AG08395 (cell line): Measurements from ENCODE around the gene IFRD2.
A peak's percentile ranks its signal among the peaks of the same experiment; 100 is the strongest.
"Not testable (repeated sequence)": the region's sequence is repeated elsewhere in the genome, so short reads cannot be mapped to it uniquely, and the experiment has no call there.

ENCODE experiments used
- DNase-seq: peaks from one replicate; pipeline ENCODE4 v3.0.0; 2012; ENCODE audit warnings: mixed read lengths, low spot score

Gene IFRD2

DNA sequence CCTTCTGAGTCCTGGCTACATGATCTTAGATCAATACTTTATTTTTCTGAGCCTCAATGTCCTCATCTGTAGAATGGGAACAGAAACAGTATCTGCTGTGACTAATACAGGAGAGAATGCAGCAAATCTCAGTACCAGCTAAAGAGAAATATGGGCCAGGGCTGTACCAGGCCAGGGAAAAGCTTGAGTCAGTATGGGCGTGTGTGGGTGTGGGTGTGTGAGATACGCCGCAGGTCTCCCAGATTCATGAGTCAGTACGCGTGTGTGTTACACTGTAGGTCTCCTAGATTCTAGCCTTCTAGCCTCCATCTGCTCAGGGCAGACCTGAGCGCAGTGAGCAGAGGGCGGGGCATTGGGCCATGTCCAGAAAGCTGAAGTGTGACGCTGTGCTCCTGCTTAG lies 41.0 kb downstream of the IFRD2 start:
- peak; percentile 54 for DNase-seq

DNA sequence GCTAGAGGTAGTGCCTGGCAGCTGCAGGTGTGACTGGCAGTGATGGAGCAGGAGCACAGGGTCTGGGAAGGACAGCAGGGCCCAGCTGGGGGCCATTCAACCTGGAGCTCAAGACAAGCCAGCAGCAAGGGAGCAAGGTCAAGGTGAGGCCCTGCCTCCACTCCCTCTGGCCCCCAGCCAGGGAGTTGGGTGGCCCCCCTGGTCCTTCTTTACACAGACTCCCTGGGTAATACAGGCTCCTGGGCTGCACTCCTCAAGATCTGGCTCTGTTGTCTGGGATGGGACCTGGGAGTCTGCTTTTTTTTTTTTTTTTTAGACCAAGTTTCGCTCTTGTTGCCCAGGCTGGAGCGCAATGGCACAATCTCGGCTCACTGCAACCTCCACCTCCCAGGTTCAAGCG lies 41.7 kb downstream of the IFRD2 start:
- no peak for DNase-seq

DNA sequence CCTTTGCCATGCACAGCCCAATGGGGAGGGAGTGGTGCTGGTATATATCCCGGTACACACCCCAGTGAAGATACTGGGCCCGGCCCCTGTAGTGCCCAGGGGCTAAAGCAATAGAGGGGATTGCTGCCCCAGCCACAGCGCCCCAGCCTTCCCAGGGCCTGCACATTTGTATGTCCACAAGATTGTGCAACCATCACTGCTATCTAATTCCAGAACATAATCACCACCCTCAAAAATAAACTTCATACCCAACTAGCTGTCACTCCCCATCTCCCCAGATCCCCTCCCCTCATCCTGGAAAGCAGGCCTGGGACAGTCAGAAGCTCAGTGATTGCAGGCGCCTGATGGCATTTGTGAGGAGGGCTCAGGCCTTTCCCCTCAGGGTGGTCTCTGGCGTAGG lies 42.8 kb downstream of the IFRD2 start:
- no peak for DNase-seq

DNA sequence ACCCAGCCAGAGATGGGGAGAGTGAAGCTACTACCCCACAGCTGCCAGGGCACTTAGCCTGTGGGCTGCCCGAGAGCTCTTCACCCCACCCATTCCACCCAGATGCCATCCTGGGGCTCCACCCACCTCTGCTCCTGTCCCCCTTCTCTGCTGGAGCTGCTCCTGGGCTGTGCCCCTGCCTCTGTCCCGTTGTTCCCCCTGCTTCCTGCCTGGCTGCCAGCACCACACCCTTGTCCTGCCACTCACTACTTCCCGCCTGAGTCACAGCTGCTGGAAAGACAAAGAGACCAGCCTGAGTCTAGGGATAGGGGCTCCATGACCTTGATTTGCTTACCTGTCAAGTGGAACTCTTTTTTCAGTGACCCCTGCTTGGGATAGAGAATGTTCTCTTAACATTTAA lies 43.8 kb downstream of the IFRD2 start:
- DNase-seq = no peak

DNA sequence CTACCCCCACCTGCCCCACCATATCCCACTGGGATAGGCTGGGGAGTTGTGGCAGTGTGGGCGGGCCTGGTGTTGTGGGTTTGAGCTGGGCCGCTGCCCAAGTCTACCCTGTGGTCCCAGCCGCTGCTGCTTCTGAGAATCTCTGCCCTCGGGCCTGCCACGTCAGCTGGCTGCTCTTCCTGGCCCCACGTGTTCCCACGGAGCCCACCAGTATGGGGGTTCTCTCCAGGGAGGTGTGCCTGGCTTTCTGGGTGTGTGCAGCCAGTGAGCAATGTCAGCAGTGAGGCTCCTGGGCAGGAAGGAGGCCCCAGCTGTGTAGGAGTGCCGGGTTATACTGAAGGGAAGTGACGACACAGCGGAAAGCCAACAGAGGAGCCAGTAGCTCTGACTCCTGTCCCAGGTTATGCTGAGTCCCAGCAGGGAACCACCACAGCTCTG lies 45.7 kb downstream of the IFRD2 start:
- DNase-seq = peak; percentile 80

DNA sequence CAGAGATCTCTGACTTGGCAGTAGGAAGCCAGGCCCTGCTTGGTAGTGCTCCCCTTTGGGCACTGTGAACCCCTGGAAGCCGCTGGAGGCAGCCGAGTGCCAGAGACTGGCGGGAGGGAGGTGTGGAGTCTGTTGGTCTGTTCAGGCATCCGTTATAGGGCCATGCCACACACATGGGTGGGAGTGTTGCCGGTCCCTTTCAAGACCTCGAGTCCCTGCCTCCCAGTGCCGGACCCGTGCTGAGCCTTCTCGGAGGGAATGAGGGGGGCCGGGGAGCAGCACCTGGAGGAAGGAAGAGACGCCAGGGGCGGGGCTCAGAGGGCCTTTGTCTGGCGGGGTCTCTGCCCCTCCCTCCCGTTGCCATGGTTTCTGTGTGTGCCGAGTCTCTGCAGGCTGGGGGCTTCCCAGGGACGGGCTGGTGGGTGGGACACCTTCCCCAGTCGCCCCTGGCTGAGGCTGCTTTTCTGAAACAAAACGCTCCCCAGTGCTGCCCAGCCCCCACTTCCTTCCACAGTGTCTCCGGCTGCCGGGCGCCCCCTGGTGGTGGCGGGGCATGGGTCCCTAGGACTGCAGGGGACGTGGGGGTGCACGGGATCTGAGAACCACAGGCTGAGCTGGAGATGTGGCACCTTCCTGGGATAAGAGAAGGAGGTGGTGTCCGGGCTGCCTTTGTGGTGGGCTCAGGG lies 46.3 kb downstream of the IFRD2 start:
- DNase-seq = peak; percentile 84

DNA sequence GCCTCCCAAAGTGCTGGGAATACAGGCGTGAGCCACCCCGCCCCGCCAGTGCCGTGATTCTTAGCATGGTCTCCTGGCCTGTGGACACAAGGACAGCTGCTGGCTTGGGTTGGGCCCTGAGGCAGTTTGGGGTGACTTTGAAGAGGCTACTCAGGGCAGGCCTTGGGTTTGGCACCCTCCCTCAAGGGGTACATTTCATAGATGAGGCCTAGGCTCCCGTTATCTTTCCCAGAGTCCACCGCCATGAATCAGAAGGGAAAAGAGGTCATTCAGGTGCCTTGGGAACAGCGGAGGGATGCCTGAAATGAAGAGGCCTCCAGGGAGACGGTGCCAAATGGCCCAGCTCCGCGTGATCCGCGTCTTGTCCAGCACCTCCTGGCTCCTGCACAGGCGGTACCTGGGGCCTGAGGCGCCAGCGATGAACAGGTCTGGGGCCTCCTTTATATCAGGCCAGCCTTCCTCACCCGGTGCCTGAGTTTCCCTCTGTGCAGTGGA lies 46.9 kb downstream of the IFRD2 start:
- no peak for DNase-seq

DNA sequence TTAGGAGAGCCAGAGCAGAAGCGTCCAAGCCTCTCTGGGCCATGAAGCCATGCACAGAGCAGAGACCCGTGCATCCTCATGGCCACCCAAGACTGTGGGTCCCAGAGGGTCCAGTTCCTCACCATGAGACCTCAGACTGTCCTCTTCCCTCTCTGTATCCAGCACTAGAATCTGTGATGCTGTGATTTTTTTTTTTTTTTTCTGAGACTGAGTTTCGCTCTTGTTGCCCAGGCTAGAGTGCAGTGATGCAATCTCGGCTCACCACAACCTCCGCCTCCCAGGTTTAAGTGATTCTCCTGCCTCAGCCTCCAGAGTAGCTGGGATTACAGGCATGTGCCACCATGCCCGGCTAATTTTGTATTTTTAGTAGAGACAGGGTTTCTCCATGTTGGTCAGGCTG lies 47.4 kb downstream of the IFRD2 start:
- DNase-seq = not testable (repeated sequence)

DNA sequence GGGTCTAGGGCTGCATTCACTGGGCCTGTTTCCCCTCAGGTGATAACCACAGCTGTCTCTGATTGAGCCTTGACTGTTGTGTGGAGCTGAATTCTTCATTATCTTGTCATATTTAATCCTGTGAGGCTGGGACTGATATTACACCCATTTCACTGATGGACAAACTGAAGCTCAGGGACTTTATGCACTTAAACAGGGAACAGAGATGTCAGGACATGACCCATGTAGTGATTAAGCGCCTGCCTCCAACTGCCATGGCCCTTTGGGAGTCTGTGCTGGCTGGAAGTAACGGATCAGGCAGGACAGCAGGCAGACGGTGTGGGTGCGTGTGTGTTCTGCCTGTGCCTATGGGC lies 48.7 kb downstream of the IFRD2 start:
- DNase-seq = no peak

DNA sequence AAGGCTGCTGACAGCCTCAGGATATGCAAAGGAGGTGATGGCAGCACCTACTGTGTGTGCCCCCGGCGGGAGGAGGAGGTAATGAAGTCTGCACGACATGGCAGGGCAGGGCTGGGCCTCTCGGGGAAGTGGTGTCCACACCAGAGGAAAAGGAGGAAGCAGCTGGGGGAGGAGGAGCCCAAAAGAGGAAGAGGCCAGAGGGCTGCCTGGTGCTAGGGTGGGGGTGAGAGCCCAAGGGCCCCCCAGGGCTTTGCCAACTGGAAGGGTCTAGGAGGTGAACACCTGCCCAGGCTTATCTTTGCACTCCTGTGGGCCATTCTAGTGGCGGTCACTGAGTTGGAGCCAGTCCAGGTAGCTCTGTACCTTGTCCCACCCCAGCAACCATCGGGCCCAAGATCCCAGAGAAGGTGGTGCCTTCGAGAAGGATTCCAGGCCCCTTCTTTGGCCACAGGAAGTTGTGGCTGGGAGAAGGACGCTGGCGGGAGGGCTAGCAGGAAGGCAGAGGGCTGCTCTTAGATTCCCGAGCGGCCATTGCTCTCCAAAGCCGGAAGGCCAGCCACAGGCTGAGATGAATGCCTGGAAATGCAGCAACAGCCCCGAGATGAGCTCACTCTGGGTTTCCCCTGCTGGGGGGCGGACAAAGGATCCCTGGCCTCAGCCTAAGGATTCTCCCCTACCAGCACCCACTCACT lies 49.2 kb downstream of the IFRD2 start:
- DNase-seq = no peak

DNA sequence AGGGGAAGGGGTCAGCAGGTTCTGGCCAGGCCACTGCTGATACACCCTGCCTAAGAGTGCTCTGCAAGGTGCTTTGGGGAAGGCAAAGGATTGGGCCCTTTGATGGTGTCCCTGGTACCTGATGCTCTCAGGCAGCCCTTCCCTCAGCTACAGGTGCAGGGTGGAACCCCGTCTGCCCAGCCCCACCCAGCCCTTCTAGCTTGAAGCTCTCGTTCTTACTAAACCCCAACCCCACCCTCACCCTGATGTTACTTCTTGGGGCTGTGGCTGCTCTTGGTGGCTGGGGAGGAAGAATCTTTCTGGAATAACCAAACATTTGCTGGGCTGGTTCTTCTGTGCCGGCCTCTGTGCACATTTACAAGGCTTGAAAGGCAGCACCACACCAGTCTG lies 49.9 kb downstream of the IFRD2 start:
- DNase-seq = no peak

DNA sequence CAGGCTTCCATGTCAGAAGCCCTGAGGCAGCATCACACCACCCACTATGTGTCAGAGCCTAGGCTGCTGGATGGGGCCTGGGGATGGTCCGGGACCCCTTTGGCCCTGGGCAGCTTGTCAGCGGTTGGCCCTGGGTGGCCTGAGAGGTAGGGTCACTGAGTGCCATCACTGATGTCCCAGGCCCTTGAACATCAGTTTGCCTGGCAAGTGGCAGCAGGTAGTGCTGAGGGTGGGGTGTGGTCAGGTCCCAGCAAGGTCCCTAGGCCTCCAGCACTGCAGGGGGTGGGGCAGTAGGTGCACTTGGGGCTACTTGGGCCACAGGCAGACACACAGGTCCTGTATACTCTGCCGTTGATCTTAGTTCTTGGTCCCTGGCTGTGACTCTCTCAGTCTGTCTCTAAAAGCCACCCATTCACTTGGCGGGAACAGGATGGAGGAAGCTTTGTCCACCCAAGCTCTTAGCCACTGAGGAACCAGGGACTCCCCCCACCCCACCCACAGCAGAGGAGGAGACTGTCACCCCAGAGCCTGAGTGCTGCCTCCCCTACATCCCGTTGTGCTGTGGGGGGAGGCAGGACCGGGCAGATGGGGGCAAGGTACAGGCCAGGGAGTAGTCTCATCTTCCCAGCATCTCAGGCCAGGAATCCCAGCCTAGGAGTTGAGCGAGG lies 50.4 kb downstream of the IFRD2 start:
- no peak for DNase-seq

DNA sequence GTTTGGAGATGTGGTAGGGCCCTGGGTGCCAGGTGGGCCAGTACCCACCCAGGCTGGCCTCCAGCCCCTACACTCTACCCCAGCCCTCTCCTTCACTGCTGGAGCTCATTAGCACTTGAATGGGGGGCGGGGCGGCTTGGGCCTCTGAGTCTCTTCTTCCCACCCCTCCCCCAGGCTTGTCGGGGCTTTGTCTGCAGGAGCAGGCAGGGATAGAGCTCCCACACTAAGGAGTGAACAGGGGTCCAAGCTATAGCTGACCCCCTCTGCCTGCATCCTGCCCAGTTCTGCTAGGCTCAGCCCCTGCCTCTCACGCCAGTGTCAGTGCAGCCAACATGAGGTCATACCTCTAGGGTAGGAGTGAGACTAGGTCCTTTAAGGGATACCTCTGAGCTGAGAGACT lies 51.1 kb downstream of the IFRD2 start:
- no peak for DNase-seq

DNA sequence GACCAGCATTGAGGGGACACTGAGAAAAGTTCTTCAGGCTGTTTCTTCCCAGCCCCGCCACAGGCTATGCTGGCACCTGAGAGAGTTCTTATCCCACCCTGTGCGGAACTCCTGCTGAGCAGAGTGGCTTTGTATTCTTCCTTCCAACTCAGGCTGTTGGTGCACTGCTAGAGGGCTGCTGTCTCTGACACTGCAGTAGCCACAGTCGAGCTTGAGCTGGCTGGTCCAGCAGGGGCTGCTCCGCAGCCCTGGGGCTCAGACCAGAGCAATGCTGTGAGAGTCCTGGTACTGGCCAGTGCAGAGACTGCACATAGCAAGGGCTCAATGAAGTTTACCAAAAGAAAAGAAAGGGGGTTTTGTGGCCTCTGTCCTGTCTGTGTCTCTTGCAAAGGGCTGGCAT lies 52.6 kb downstream of the IFRD2 start:
- no peak for DNase-seq

DNA sequence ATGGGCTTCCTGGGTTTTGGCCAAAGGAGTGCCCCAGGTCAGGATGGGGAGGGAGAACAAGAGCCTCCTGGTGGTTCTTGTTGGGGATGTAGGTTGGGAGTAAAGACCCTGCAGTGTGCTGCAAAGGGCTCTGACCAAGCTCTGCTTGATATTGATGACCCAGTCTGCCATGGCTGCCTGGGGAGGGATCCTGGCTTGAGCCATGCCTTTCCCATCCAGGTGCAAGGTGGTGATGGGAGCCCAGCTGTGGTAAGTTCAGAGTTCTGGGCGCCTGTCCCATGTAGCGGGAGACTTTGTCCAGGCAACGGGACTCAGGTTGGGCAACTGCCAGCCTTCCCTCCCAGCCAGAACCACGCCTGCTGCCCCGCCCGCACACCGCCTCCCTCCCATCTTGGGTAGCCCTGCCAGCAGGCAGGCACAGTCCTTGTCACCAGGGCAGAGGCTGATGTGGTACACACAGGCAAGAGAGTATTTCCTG lies 53.6 kb downstream of the IFRD2 start:
- DNase-seq = peak; percentile 80

DNA sequence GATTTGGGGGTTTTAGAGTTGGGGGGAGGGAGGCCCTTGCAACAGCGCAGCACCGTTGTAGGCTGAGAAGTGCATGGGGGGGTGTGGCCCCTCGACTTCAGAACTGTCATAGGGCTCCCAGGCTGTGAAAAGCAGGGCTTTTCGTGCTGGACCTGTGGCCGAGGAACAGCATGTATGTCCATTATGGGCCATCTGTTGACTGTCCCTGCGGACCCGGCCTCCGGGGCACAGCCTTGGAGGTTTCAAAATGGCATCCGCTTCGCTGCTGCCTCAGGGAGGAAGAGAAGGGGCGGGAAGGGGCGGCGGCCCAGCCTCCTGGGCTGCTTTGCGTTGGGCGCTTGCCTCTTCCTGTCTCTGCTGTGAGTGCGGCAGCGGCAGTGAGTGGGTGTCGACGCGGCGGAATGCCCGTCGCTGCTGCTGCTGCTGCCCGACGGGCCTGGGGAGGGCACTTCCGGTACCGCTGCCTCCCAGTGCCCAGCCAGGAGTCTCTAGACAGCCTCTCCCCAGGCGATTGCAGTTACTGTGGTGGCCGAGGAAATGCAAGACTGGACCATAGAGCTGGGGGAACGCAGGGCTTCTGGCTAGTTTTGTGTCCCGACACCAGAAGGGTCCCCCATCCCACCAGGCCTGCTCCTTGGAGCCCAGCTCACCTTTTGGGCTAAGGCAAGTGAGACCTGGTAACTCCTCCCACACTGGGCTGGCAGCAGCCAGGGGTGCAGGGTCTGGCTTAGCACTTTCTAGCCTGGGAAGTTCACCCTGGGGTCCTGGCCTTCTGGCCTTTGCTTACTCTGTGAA lies 54.3 kb downstream of the IFRD2 start:
- DNase-seq = peak; percentile 86
